Skeletal muscle cell (primary cell): ENCODE results near the gene PIGS.
"Not testable (repeated sequence)": the region's sequence is repeated elsewhere in the genome, so short reads cannot be mapped to it uniquely, and the experiment has no call there.

ENCODE experiments used
- DNase-seq: peaks from one replicate; pipeline ENCODE4 v3.0.0-alpha.2; 2010; ENCODE audit warnings: low read depth
- H3K4me3 ChIP-seq: 2 replicates; pipeline ENCODE4 v1.5.1; 2011; ENCODE audit warnings: low read depth, mild to moderate bottlenecking, control low read depth, low read length, moderate library complexity

The PIGS gene

GRCh38 chr17:28580959-28581358 is 9.6 kb upstream of the PIGS start:
- DNase-seq, result no peak
- no peak overlapping the region for H3K4me3 ChIP-seq

GRCh38 chr17:28579526-28579925 is 8.2 kb upstream of the PIGS start:
- H3K4me3 ChIP-seq, result no peak overlapping the region
- no peak for DNase-seq

- H3K4me3 ChIP-seq, result no peak overlapping the region
- DNase-seq, result no peak
Observed at GRCh38 chr17:28578246-28579195, 7.2 kb upstream of the PIGS start.

- DNase-seq, result no peak
- H3K4me3 ChIP-seq, result no peak overlapping the region
Observed at GRCh38 chr17:28577466-28577824, 6.1 kb upstream of the PIGS start.

GRCh38 chr17:28576758-28577465 is 5.6 kb upstream of the PIGS start, which contains the start of gene ALDOC:
ALDOC (minus strand) TSS chr17:28576895; CDS start chr17:28575532, 1,363 bp downstream.
- peak within 1 kb of the TSS; percentile 49 for H3K4me3 ChIP-seq
- peak; percentile 79 for DNase-seq

GRCh38 chr17:28576016-28576415 is 4.7 kb upstream of the PIGS start:
- not testable (repeated sequence) for DNase-seq
- peak overlapping the region; percentile 36 for H3K4me3 ChIP-seq

- DNase-seq, result no peak
- H3K4me3 ChIP-seq, result no peak overlapping the region
Observed at GRCh38 chr17:28575126-28575795, 3.9 kb upstream of the PIGS start.

GRCh38 chr17:28574526-28574925 is 3.2 kb upstream of the PIGS start:
- H3K4me3 ChIP-seq, result no peak overlapping the region
- no peak for DNase-seq

GRCh38 chr17:28573966-28574480 is 2.7 kb upstream of the PIGS start:
- H3K4me3 ChIP-seq, result no peak overlapping the region
- no peak for DNase-seq

GRCh38 chr17:28573521-28573920 is 2.2 kb upstream of the PIGS start:
- DNase-seq, result no peak
- no peak overlapping the region for H3K4me3 ChIP-seq

- H3K4me3 ChIP-seq, result no peak overlapping the region
- DNase-seq, result no peak
Observed at GRCh38 chr17:28573040-28573380, 1.7 kb upstream of the PIGS start.

- no peak overlapping the region for H3K4me3 ChIP-seq
- no peak for DNase-seq
Observed at GRCh38 chr17:28572259-28573039, 1.1 kb upstream of the PIGS start.

GRCh38 chr17:28570716-28571360 is 486 bp downstream of the PIGS start:
- DNase-seq, result no peak
- H3K4me3 ChIP-seq, result peak overlapping the region; percentile 70

GRCh38 chr17:28569446-28569845 is 1.9 kb downstream of the PIGS start:
- no peak for DNase-seq
- H3K4me3 ChIP-seq, result no peak overlapping the region

- no peak overlapping the region for H3K4me3 ChIP-seq
- no peak for DNase-seq
Observed at GRCh38 chr17:28567604-28568003, 3.7 kb downstream of the PIGS start.

GRCh38 chr17:28563475-28563874 is 7.8 kb downstream of the PIGS start:
- H3K4me3 ChIP-seq, result no peak overlapping the region
- DNase-seq, result no peak

GRCh38 chr17:28555022-28555421 is 16.3 kb downstream of the PIGS start:
- DNase-seq, result no peak

GRCh38 chr17:28554565-28554964 is 16.8 kb downstream of the PIGS start:
- DNase-seq, result no peak
- H3K4me3 ChIP-seq, result no peak overlapping the region

More at GRCh38 chr17:28555022-28555421, 16.3 kb downstream of the PIGS start:
- no peak overlapping the region for H3K4me3 ChIP-seq
